HS-27A (cell line): Measurements from ENCODE around the gene ZNF28.
A peak's percentile ranks its signal among the peaks of the same experiment; 100 is the strongest.
"Not testable (repeated sequence)": the region's sequence is repeated elsewhere in the genome, so short reads cannot be mapped to it uniquely, and the experiment has no call there.

Experiments used
- DNase-seq: peaks from one replicate; pipeline ENCODE4 v3.0.0-alpha.2; 2012; ENCODE audit warnings: low read depth, missing footprints

The ZNF28 gene

GRCh38 chr19:52821204-52821960 lies at the start of gene ZNF28:
Gene ZNF28, minus strand, starts transcription at chr19:52821633. Its CDS starts 3,675 bp downstream, at chr19:52817958.
- DNase-seq: peak; percentile 26

- not testable (repeated sequence) for DNase-seq
Measured at GRCh38 chr19:52868031-52868430, 46.6 kb upstream of the ZNF28 start.

GRCh38 chr19:52857378-52858191 lies 36.2 kb upstream of the ZNF28 start, which contains the start of gene ZNF468:
Gene ZNF468, minus strand, starts transcription at chr19:52857619. Its CDS starts 3,347 bp downstream, at chr19:52854272.
- peak; percentile 26 for DNase-seq

- not testable (repeated sequence) for DNase-seq
Measured at GRCh38 chr19:52856540-52857377, 35.3 kb upstream of the ZNF28 start.

- not testable (repeated sequence) for DNase-seq
Measured at GRCh38 chr19:52847352-52847751, 25.9 kb upstream of the ZNF28 start.

GRCh38 chr19:52840825-52841465 lies 19.5 kb upstream of the ZNF28 start:
- DNase-seq: not testable (repeated sequence)

GRCh38 chr19:52834289-52834688 lies 12.9 kb upstream of the ZNF28 start:
- not testable (repeated sequence) for DNase-seq

GRCh38 chr19:52833541-52833940 lies 12.1 kb upstream of the ZNF28 start:
- DNase-seq: not testable (repeated sequence)

- DNase-seq: not testable (repeated sequence)
Measured at GRCh38 chr19:52829866-52830265, 8.4 kb upstream of the ZNF28 start.

GRCh38 chr19:52825765-52826164 lies 4.3 kb upstream of the ZNF28 start:
- no peak for DNase-seq

GRCh38 chr19:52823676-52824075 lies 2.2 kb upstream of the ZNF28 start:
- DNase-seq: no peak

GRCh38 chr19:52820472-52821203 lies 795 bp downstream of the ZNF28 start:
- not testable (repeated sequence) for DNase-seq

- no peak for DNase-seq
Measured at GRCh38 chr19:52809801-52810200, 11.6 kb downstream of the ZNF28 start.

GRCh38 chr19:52799950-52800640 lies 21.3 kb downstream of the ZNF28 start:
- DNase-seq: not testable (repeated sequence)

- DNase-seq: no peak
Measured at GRCh38 chr19:52789440-52789839, 32.0 kb downstream of the ZNF28 start.

GRCh38 chr19:52786464-52787354 lies 34.7 kb downstream of the ZNF28 start, which contains the start of gene ZNF600:
Gene ZNF600, minus strand, starts transcription at chr19:52786791. Its CDS starts 7,903 bp downstream, at chr19:52778888.
- peak; percentile 23 for DNase-seq

GRCh38 chr19:52786078-52786463 lies 35.4 kb downstream of the ZNF28 start:
- DNase-seq: no peak

GRCh38 chr19:52785506-52785905 lies 35.9 kb downstream of the ZNF28 start:
- no peak for DNase-seq

GRCh38 chr19:52782864-52783263 lies 38.6 kb downstream of the ZNF28 start:
- DNase-seq: not testable (repeated sequence)
